Epithelial cell of proximal tubule (primary cell): ENCODE measurements around the gene CMBL. TPM values are rescaled to one million over a fixed set of nuclear protein-coding genes. Genes with fewer than 3 reads are reported as not detected.
"Not testable (repeated sequence)": the region's sequence is repeated elsewhere in the genome, so short reads cannot be mapped to it uniquely, and the experiment has no call there.

Experiments used
- DNase-seq: peaks from one replicate; pipeline ENCODE4 v3.0.0-alpha.2; 2011; ENCODE audit warnings: low read depth
- H3K4me3 ChIP-seq: 2 replicates; pipeline ENCODE4 v1.5.1; 2011; ENCODE audit warnings: low read depth, mild to moderate bottlenecking, low read length
- CTCF ChIP-seq: conservative IDR thresholded peaks from 2 replicates; pipeline ENCODE4 v1.5.1; 2012; ENCODE audit warnings: low read depth, mild to moderate bottlenecking, low read length
- total RNA-seq: library from RNA; depleted of rRNA; stranded (reverse); fragments of >200 nt; gene quantifications from 2 replicates; pipeline ENCODE4 v1.2.3, GENCODE V29; 2015

Gene CMBL
- total RNA-seq, 1 donor from 2014 or later = 2.2 TPM

- DNase-seq = no peak
- TF ChIP-seq CTCF = no peak
- no peak overlapping the region for H3K4me3 ChIP-seq
Observed at GRCh38 chr5:10315824-10316509, 8.3 kb upstream of the CMBL start.

GRCh38 chr5:10315201-10315600 is 7.5 kb upstream of the CMBL start:
- no peak for TF ChIP-seq CTCF
- no peak for DNase-seq
- no peak overlapping the region for H3K4me3 ChIP-seq

GRCh38 chr5:10311595-10312425 is 4.1 kb upstream of the CMBL start:
- H3K4me3 ChIP-seq = no peak overlapping the region
- no peak for TF ChIP-seq CTCF
- DNase-seq = no peak

- H3K4me3 ChIP-seq, DNase-seq: not testable (repeated sequence)
Observed at GRCh38 chr5:10310835-10311570, 3.3 kb upstream of the CMBL start.

GRCh38 chr5:10310066-10310779 is 2.5 kb upstream of the CMBL start:
- no peak for TF ChIP-seq CTCF
- no peak for DNase-seq
- no peak overlapping the region for H3K4me3 ChIP-seq

GRCh38 chr5:10308844-10309243 is 1.1 kb upstream of the CMBL start:
- TF ChIP-seq CTCF = no peak
- DNase-seq = no peak
- H3K4me3 ChIP-seq = no peak overlapping the region

GRCh38 chr5:10306806-10307205 is 896 bp downstream of the CMBL start:
- H3K4me3 ChIP-seq = peak overlapping the region; percentile 78
- TF ChIP-seq CTCF = no peak
- DNase-seq = no peak
